Kasumi-1 (cell line): Measurements from ENCODE around the gene CFAP65.

Experiments used
- DNase-seq, 2 experiments: peaks; one replicate each; lab custom pipeline; 2025; lab: John Stamatoyannopoulos, UW

Gene CFAP65

DNA sequence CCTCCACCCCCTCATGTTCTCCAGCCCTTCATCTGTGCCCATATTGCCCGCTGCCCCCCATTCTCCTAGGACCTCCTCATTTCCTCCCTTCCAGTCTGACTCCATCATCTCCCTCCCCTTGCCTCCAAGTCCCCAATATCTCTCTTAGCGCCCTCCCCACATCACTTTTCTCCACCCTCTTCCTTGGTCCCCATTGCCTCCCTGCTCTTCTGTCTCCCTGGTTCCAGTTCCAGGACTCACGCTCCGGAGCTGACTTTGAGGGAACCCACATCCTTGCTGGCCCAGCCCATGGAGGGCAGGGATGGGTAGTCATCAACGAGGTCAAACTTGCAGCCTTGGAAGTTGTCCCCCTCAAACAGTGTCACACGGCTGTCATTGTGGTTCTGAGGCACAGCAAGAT, 50.7 kb downstream of the CFAP65 start:
- no peak for DNase-seq

- no peak for DNase-seq
Measured at GRCh38 chr2:218990052-218990451, 51.3 kb downstream of the CFAP65 start.

DNA sequence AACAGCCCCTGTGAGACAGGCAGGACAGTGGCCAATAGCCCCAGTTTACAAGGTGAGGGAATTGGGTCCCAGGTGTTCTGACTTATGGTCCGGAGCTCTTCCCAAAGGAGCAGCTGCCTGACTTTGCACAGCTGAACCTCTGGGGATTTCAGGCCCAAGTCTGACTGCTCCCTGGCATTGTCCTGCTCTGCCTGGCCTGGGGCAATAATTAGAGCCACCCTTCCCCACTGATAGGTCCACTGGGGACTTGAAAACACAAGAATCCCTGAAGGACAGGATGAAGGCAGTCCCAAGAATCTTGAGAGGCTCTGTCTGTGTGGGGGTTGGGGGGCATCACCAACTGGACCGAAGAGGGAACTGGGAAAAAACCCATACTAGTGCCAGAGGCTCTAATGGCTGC, 52.7 kb downstream of the CFAP65 start:
- no peak for DNase-seq

DNA sequence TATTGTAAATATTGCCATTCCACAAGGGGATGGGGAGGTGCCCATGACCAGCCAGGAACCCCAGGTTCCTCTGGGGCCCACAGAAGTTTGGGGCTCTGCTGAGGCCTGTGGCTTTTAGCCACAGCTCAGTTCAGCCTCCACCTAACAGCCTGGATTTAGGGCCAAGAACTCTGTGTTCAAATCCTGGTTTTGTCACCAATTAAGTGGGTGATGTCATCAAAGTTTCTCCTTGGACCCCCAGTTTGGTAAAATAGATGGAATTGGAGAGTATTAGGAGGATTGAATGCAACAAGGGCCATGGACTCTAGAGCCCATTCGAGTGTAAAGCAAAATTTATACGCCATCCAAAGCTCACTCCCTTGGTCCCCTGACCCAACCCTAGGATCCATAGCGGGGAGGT, 53.2 kb downstream of the CFAP65 start:
- no peak for DNase-seq

DNA sequence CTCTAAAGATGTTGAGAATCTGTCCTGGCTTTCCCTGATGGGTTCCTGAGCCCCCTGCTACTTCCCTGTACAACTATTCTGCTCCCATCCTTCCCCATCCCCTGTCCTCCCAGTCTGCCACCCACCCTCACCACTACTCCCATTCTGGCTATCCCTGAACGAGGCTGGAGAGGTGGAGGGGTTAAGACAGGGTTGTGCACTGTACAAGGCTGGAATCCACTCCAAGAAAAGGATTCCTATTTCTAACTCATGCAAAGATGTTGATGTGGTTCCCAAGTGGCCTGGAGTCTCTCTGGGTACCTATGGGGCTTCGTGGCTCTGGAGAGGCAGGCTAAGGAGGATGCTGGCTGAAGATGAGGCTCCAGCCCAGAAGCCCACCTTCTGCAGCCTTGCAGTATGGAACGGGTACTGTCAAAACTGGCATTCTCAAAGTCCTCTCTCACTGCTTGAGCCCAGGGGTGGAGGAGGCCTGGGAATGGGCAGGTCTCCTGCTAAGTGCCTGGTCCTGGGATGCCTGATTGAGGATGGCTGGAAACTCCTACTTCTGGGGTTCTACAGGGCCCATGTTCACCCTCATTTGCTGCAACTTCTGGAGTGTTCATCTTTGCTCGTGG, 55.1 kb downstream of the CFAP65 start:
- no peak for DNase-seq

GRCh38 chr2:218985325-218986091, 55.8 kb downstream of the CFAP65 start:
- no peak for DNase-seq

- no peak for DNase-seq
Measured at GRCh38 chr2:218985021-218985324, 56.3 kb downstream of the CFAP65 start, which contains the start of gene FEV. Gene FEV (minus strand): TSS chr2:218985184. CDS start chr2:218985075, 109 bp downstream.

DNA sequence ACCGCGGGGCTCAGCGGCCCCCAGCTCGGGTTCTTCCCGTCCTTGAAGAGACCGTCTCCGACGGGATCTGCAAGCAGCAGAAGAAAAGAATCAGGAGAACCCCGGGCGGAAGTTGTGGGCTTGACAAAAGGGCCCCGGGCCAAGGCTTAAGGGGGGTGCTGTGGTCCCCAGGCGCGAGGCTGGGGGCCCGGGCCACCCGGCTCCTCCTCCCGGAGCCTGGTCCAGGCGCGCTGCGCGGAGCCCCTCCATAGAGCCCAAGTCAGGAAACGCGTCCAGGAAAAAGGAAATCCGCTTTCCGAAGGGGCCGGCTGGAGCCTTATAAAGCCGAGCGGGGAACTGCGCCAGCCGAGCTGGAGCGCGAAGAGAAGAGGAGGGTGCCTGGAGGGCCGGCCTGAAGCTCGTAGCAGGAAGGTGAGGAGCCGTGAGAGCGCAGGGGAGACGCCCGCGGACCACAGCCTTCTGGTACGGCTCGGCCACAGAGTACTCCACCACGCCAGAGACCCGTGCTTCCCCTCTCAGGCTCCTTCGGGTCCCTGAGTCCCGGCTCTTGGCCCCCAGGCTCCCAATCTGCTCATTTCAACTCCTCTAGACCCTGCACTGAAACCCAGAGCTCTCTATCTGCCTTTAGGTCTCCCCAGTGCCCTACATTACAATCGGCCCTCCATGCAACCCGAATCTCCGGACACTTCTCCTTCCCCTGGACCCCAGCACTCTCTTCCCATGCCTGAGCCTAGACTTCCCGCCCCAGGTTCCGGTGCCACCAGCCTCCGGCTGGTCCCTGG, 56.9 kb downstream of the CFAP65 start:
- DNase-seq: peak; percentile 22 to 46

DNA sequence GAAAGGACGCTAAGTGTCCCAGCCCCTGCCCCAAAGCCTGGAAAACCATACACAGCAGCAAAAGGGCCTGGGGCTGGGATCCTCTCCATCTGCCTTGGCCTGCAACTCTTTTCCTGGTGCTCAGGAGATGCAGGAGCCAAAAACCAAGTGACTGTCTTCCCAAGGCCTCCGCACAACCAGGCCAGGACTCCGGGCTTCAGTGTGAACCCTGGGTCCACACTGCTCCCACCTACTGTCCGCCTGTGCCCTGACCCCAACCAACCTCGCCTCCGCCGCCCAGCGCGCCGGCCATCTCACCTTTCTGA, 57.4 kb downstream of the CFAP65 start:
- no peak for DNase-seq

DNA sequence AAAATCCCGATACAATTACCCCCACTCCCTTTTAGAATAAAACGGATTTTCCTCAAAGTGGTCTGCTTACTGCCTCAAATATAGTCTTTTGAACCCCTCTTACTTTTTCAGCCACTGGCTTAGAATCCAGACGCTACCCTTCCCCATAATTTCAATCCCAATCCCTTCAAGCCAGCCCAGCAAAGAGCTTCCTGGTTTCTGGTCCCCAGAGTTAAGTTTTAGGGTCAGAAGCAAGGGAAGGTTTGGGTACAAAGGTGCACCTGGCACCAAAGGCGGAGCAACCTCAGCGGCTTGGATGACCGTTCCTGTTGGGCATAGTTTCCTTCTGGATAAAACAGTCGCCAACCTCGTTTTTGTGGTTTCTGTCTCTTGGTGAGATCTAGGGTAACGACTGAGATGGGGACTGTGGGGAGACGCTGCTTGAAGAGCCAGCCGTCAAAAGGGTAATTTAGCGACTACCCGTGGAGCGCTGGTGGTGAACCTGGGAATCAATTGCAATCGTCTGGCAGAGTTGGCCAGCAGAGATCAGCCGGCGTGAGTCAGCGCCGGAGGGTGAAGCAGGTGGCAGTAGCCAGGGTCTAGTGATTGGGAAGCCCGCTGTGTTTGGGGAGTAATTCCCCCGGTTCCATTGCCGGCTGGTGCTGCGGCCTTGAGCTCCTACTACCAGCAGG, 57.9 kb downstream of the CFAP65 start:
- DNase-seq: no peak

- no peak for DNase-seq
Measured at GRCh38 chr2:218982586-218983262, 58.6 kb downstream of the CFAP65 start.

- no peak for DNase-seq
Measured at GRCh38 chr2:218981881-218982585, 59.3 kb downstream of the CFAP65 start.

DNA sequence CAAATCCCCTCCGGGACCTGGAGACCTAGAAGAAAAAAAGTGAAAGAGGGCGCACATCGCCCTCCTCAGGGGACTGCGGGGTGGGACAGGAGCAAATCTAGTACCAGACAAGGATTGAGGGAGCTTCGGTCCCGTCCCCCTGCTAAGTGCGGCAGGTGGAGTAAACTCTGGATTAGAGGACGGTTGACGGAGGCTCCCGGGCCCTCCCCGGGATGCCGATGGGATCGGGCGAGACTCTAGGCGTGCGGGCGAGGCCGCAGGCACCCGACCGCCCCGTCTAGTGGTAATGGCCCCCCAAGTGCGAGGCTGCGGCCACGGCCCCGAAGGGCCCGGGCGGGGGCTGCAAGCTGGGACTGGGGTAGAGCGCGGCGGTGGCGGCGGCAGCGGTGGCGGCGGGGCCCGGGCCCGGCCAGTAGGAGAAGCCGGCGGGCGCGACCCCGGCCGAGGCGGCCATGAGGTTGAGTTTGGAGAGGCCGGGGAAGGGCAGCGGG, 59.9 kb downstream of the CFAP65 start:
- DNase-seq: no peak

- DNase-seq: peak in 1 of 2 experiments; percentile 2
Measured at GRCh38 chr2:218980735-218981389, 60.5 kb downstream of the CFAP65 start.

DNA sequence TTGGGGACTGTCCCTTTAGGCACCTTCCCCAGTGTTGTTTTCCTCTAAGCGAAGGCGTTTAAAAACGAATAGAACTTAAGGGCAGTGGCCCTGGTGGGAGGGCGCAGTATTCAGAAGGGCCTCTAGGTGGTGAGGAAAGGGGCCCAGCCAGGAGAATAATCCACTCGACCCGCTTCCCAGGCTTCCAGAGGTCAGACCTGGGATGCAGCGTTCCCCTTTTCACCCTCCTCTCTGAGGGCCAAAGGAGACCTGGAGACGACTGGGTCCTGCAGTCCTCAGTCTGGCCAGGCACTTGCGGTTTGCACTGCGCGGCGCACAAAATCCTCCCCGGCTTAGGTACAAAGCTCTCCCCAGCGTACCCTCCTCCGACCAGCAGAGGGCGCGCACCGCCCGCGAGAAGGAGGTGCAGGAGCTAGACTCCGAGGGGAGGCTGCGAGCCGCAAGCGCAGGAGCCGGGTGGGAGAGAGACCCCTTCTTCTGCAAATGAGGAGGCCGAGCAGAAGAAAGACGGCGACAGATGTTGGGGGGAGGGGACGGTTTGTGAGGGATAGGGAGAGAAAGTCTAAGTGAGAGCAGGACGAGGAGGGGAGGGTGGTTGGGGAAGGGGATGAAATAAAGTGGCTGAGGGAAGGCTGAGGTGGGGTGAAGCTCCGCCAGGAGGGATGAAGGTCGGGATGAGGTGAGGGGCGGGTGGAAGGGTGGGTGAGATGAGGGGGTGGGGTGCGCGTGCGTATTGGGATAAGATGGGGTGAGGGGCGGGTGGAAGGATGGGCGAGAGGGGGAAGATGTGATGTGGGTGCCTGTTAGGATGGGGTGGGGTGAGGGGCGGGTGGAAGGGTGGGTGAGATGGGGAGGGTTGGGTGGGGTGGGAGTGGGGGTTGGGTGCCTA, 61.2 kb downstream of the CFAP65 start:
- DNase-seq: peak; percentile 54 to 60

- DNase-seq: no peak
Measured at GRCh38 chr2:218975060-218975777, 66.1 kb downstream of the CFAP65 start.

GRCh38 chr2:218970894-218971293, 70.4 kb downstream of the CFAP65 start:
- DNase-seq: no peak

- DNase-seq: no peak
Measured at GRCh38 chr2:218964041-218964771, 77.1 kb downstream of the CFAP65 start.
